A673 (cell line): ENCODE results near the gene CXCL5. TPM values are rescaled to one million over a fixed set of nuclear protein-coding genes. Genes with fewer than 3 reads are reported as not detected.

Experiments
- BruUV-seq: library from RNA; stranded (reverse); fragments of 400-500 nt; replicated peaks from 2 replicates; lab custom pipeline; 2021; lab: Mats Ljungman, UMichigan
- CTCF ChIA-PET: fragments of 300-600 bp; sonication (Branson Sonifier 250); formaldehyde crosslinking; loops from one replicate; lab custom pipeline; 2022; ENCODE audit warnings: antibody characterized with exemption; lab: Charles Lee
- POLR2A ChIA-PET: fragments of 300-600 bp; sonication (Branson Sonifier 250); formaldehyde crosslinking; loops from one replicate; lab custom pipeline; 2022; ENCODE audit warnings: antibody characterized with exemption; ENCODE audit not compliant: low non-redundant PET; lab: Charles Lee
- DNase-seq: peaks from one replicate; pipeline ENCODE4 v3.0.0-alpha.2; 2015; ENCODE audit warnings: low spot score
- H3K27ac ChIP-seq: fragments of 200-600 bp; sonication (generic); 2 replicates; pipeline ENCODE4 v1.5.1; 2016; ENCODE audit warnings: mixed run types, low read depth, mild to moderate bottlenecking, mixed read lengths, antibody characterized with exemption, low read length; ENCODE audit not compliant: poor library complexity, severe bottlenecking
- H3K27me3 ChIP-seq: fragments of 200-600 bp; sonication (generic); replicated peaks from 2 replicates; pipeline ENCODE4 v1.6.1; 2017; ENCODE audit warnings: mixed run types, low read depth, mild to moderate bottlenecking, mixed read lengths, antibody characterized with exemption, low read length; ENCODE audit not compliant: insufficient read depth, poor library complexity
- H3K36me3 ChIP-seq: fragments of 200-600 bp; sonication (generic); 2 replicates; pipeline ENCODE4 v1.6.1; 2016; ENCODE audit warnings: mixed run types, mild to moderate bottlenecking, mixed read lengths, antibody characterized with exemption, low read length; ENCODE audit not compliant: insufficient read depth, poor library complexity, severe bottlenecking
- H3K4me1 ChIP-seq: fragments of 200-600 bp; sonication (generic); 2 replicates; pipeline ENCODE4 v1.6.1; 2017; ENCODE audit warnings: mixed run types, mild to moderate bottlenecking, mixed read lengths, antibody characterized with exemption, low read length; ENCODE audit not compliant: insufficient read depth, poor library complexity, severe bottlenecking
- H3K4me3 ChIP-seq: fragments of 200-600 bp; sonication (generic); 2 replicates; pipeline ENCODE4 v1.5.1; 2016; ENCODE audit warnings: low read depth, mixed run types, mild to moderate bottlenecking, mixed read lengths, low read length; ENCODE audit not compliant: poor library complexity, severe bottlenecking
- H3K9me3 ChIP-seq: fragments of 200-600 bp; sonication (generic); 2 replicates; pipeline ENCODE4 v1.6.1; 2016; ENCODE audit warnings: mixed run types, low read depth, mild to moderate bottlenecking, mixed read lengths, antibody characterized with exemption, low read length; ENCODE audit not compliant: poor library complexity, severe bottlenecking
- CTCF ChIP-seq: fragments of 300-800, 200-600 bp; sonication (generic); conservative IDR thresholded peaks from 2 replicates; pipeline ENCODE4 v1.5.1; 2017; ENCODE audit warnings: low read depth, mild to moderate bottlenecking, antibody characterized with exemption, low read length, moderate library complexity, mixed read lengths
- EZH2 ChIP-seq: fragments of 200-600 bp; sonication (generic); IDR thresholded peaks from 2 replicates; pipeline ENCODE4 v1.6.1; 2017; ENCODE audit warnings: borderline replicate concordance, low read depth, mild to moderate bottlenecking, mixed read lengths, antibody characterized with exemption, low read length; ENCODE audit not compliant: poor library complexity, severe bottlenecking
- intact Hi-C: fragments of 100-400 bp; cut with micrococcal nuclease; formaldehyde crosslinking; loops from one replicate; pipeline ENCODE4 v1.10.0; 2022; ENCODE audit not compliant: unreplicated experiment
- total RNA-seq: library from RNA; stranded (reverse); gene quantifications from 2 replicates; pipeline ENCODE4 v1.2.3, GENCODE V29; 2021

The CXCL5 gene
- total RNA-seq, 1 experiment from 2014 or later = not detected

- peaks cover 8% of the 10 kb centered on the region for H3K9me3 ChIP-seq
- H3K27ac ChIP-seq = no peak overlapping the region
- no peaks in the 10 kb centered on the region for H3K4me1 ChIP-seq
- intact Hi-C loops = no loop called here
- CTCF ChIA-PET = no interaction called here
- no peaks in the 10 kb centered on the region for H3K36me3 ChIP-seq
- TF ChIP-seq CTCF (no peak), EZH2 (no peak)
- no peak for DNase-seq
- H3K27me3 ChIP-seq = no peaks in the 10 kb centered on the region
- BruUV-seq = no TSS peak
- POLR2A ChIA-PET = no interaction called here
- H3K4me3 ChIP-seq = no peak overlapping the region
Measured at GRCh38 chr4:74045247-74045646, 46.8 kb upstream of the CXCL5 start.

- Histone ChIP-seq H3K4me3 (no peak overlapping the region), H3K4me1 (no peaks in the 10 kb centered on the region), H3K27me3 (no peaks in the 10 kb centered on the region), H3K27ac (no peak overlapping the region), H3K9me3 (peaks cover 8% of the 10 kb centered on the region), H3K36me3 (no peaks in the 10 kb centered on the region)
- DNase-seq = no peak
- CTCF ChIA-PET = no interaction called here
- POLR2A ChIA-PET = no interaction called here
- no peak for TF ChIP-seq EZH2
- no peak for TF ChIP-seq CTCF
- BruUV-seq = no TSS peak
- intact Hi-C loops = no loop called here
Measured at GRCh38 chr4:74044677-74045076, 46.2 kb upstream of the CXCL5 start.

- no TSS peak for BruUV-seq
- Histone ChIP-seq H3K4me1 (no peaks in the 10 kb centered on the region), H3K9me3 (peaks cover 8% of the 10 kb centered on the region), H3K4me3 (no peak overlapping the region), H3K27ac (no peak overlapping the region), H3K27me3 (no peaks in the 10 kb centered on the region), H3K36me3 (no peaks in the 10 kb centered on the region)
- CTCF ChIA-PET = no interaction called here
- intact Hi-C loops = no loop called here
- DNase-seq = no peak
- POLR2A ChIA-PET = no interaction called here
- no peak for TF ChIP-seq CTCF
- no peak for TF ChIP-seq EZH2
Measured at GRCh38 chr4:74042681-74043080, 44.2 kb upstream of the CXCL5 start.
